Natural killer cell (primary cell): ENCODE results near the gene PTPRT. TPM values are rescaled to one million over a fixed set of nuclear protein-coding genes. Genes with fewer than 3 reads are reported as not detected.

Experiments
- ATAC-seq, 3 donors: fragments of 150-1000 bp in 2 of 3; fragments of 200-7000 bp in 1 of 3; cut with Tn5 transposase; 1 replicate in 1 of 3; 2 replicates in 2 of 3; pipeline ENCODE4 v1.10.0; 2021; ENCODE audit warnings: mild to moderate bottlenecking in 2 of 3, moderate library complexity in 2 of 3
- DNase-seq, 2 donors: peaks; one replicate each; pipeline versions ENCODE4 v3.0.0 to v3.0.0-alpha.2; 2013 to 2021; ENCODE audit warnings: mixed read lengths in 1 of 2
- H3K27ac ChIP-seq: one replicate; pipeline ENCODE4 v1.5.1; 2013; ENCODE audit warnings: mild to moderate bottlenecking, low read length
- H3K27me3 ChIP-seq: one replicate; pipeline ENCODE4 v1.6.1; 2013; ENCODE audit warnings: low read length; ENCODE audit not compliant: control insufficient read depth, insufficient read depth
- H3K36me3 ChIP-seq: one replicate; pipeline ENCODE4 v1.6.1; 2013; ENCODE audit warnings: low read length; ENCODE audit not compliant: control insufficient read depth, insufficient read depth
- H3K4me1 ChIP-seq: one replicate; pipeline ENCODE4 v1.6.1; 2013; ENCODE audit warnings: low read length; ENCODE audit not compliant: control insufficient read depth, insufficient read depth
- H3K4me3 ChIP-seq: one replicate; pipeline ENCODE4 v1.5.1; 2013; ENCODE audit warnings: low read length
- H3K9me3 ChIP-seq: one replicate; pipeline ENCODE4 v1.6.1; 2013; ENCODE audit warnings: low read length; ENCODE audit not compliant: control insufficient read depth, insufficient read depth
- H3K27ac Mint-ChIP-seq, 2 donors: one replicate each; pipeline ENCODE4 v1.8.0; 2022; ENCODE audit warnings: mild to moderate bottlenecking in 2 of 2, mixed read lengths in 2 of 2, moderate library complexity in 1 of 2
- H3K27me3 Mint-ChIP-seq, 2 donors: one replicate each; pipeline ENCODE4 v1.8.0; 2022; ENCODE audit warnings: low read depth in 2 of 2, mixed read lengths in 2 of 2
- H3K36me3 Mint-ChIP-seq: one replicate; pipeline ENCODE4 v1.8.0; 2022; ENCODE audit warnings: mixed read lengths
- H3K4me1 Mint-ChIP-seq, 2 donors: one replicate each; pipeline ENCODE4 v1.8.0; 2022; ENCODE audit warnings: mixed read lengths in 2 of 2
- H3K4me3 Mint-ChIP-seq: one replicate; pipeline ENCODE4 v1.8.0; 2022; ENCODE audit warnings: mild to moderate bottlenecking, moderate library complexity, mixed read lengths
- H3K9me3 Mint-ChIP-seq, 2 donors: one replicate each; pipeline ENCODE4 v1.8.0; 2022; ENCODE audit warnings: mixed read lengths in 2 of 2
- CTCF ChIP-seq: fragments of 200-600 bp; IDR thresholded peaks from one replicate; pipeline ENCODE4 v1.8.0; 2022; ENCODE audit warnings: antibody characterized with exemption
- WGBS: methylation state at CpG from one replicate; pipeline ENCODE4 v1.1.7; 2013; ENCODE audit warnings: missing lambda C conversion rate; ENCODE audit not compliant: insufficient coverage; 5-methylcytosine and 5-hydroxymethylcytosine counted together
- intact Hi-C: fragments of 100-400 bp; cut with micrococcal nuclease; formaldehyde crosslinking; loops from one replicate; pipeline ENCODE4 v1.14.2; 2022
- total RNA-seq, 4 donors: library from RNA; stranded (reverse); fragments of 120-200 nt in 1 of 4; gene quantifications; one replicate each; pipeline versions ENCODE4 v1.2.3 to v1.2.4, GENCODE V29; 2013 to 2022

The PTPRT gene
- total RNA-seq, 3 donors from 2014 or later (not counting 1 experiment from before 2014, with no cell fraction given): not detected

- WGBS: 72% methylated on average over 2 of the region's 2 CpGs
- H3K27ac Mint-ChIP-seq: no peak overlapping the region
- Histone ChIP-seq H3K4me1 (no peaks in the 10 kb centered on the region), H3K9me3 (no peaks in the 10 kb centered on the region), H3K36me3 (no peaks in the 10 kb centered on the region), H3K27ac (no peak overlapping the region), H3K4me3 (no peak overlapping the region), H3K27me3 (no peaks in the 10 kb centered on the region)
- H3K4me1 Mint-ChIP-seq: no peaks in the 10 kb centered on the region
- no peaks in the 10 kb centered on the region for H3K27me3 Mint-ChIP-seq
- intact Hi-C loops: no loop called here
- DNase-seq (no peak), ATAC-seq (no peak)
- TF ChIP-seq CTCF: no peak
- no peaks in the 10 kb centered on the region for H3K36me3 Mint-ChIP-seq
- no peak overlapping the region for H3K4me3 Mint-ChIP-seq
- H3K9me3 Mint-ChIP-seq: peaks cover 0 to 2% of the 10 kb centered on the region in 2 donors
Observed at GRCh38 chr20:42941629-42942028, 248.1 kb downstream of the PTPRT start.

GRCh38 chr20:42938441-42939205, 251.1 kb downstream of the PTPRT start:
- H3K9me3 Mint-ChIP-seq: no peaks in the 10 kb centered on the region
- intact Hi-C loops: no loop called here
- DNase-seq: no peak
- Histone ChIP-seq H3K4me3 (no peak overlapping the region), H3K36me3 (no peaks in the 10 kb centered on the region), H3K9me3 (no peaks in the 10 kb centered on the region), H3K27me3 (no peaks in the 10 kb centered on the region), H3K27ac (no peak overlapping the region), H3K4me1 (no peaks in the 10 kb centered on the region)
- no peaks in the 10 kb centered on the region for H3K27me3 Mint-ChIP-seq
- no peak for TF ChIP-seq CTCF
- no peak overlapping the region for H3K4me3 Mint-ChIP-seq
- H3K36me3 Mint-ChIP-seq: no peaks in the 10 kb centered on the region
- WGBS: 62% methylated on average over 2 of the region's 3 CpGs
- H3K27ac Mint-ChIP-seq: no peak overlapping the region
- ATAC-seq: no peak
- H3K4me1 Mint-ChIP-seq: no peaks in the 10 kb centered on the region

- Histone ChIP-seq H3K4me1 (no peaks in the 10 kb centered on the region), H3K27me3 (no peaks in the 10 kb centered on the region), H3K36me3 (no peaks in the 10 kb centered on the region), H3K9me3 (no peaks in the 10 kb centered on the region), H3K4me3 (no peak overlapping the region), H3K27ac (no peak overlapping the region)
- ATAC-seq (no peak), DNase-seq (no peak)
- WGBS: 79% methylated on average over 3 of the region's 3 CpGs
- Mint-ChIP-seq H3K27ac (no peak overlapping the region), H3K27me3 (peaks cover 0 to 7% of the 10 kb centered on the region in 2 donors), H3K9me3 (no peaks in the 10 kb centered on the region), H3K36me3 (no peaks in the 10 kb centered on the region), H3K4me1 (no peaks in the 10 kb centered on the region), H3K4me3 (no peak overlapping the region)
- TF ChIP-seq CTCF: no peak
- intact Hi-C loops: no loop called here
Observed at GRCh38 chr20:42936482-42936881, 253.2 kb downstream of the PTPRT start.

GRCh38 chr20:42924215-42924614, 265.5 kb downstream of the PTPRT start:
- ATAC-seq (no peak), DNase-seq (no peak)
- no peaks in the 10 kb centered on the region for H3K36me3 Mint-ChIP-seq
- intact Hi-C loops: no loop called here
- no peak overlapping the region for H3K27ac ChIP-seq
- peaks cover 0 to 3% of the 10 kb centered on the region in 2 donors for H3K9me3 Mint-ChIP-seq
- H3K4me1 Mint-ChIP-seq: no peaks in the 10 kb centered on the region
- WGBS: 83% methylated on average over 4 of the region's 4 CpGs
- H3K27me3 Mint-ChIP-seq: no peaks in the 10 kb centered on the region
- H3K27ac Mint-ChIP-seq: no peak overlapping the region
- no peak for TF ChIP-seq CTCF
- no peaks in the 10 kb centered on the region for H3K9me3 ChIP-seq
- no peaks in the 10 kb centered on the region for H3K27me3 ChIP-seq
- H3K36me3 ChIP-seq: no peaks in the 10 kb centered on the region
- H3K4me3 ChIP-seq: no peak overlapping the region
- H3K4me1 ChIP-seq: no peaks in the 10 kb centered on the region
- no peak overlapping the region for H3K4me3 Mint-ChIP-seq
